ENCODE measurements around the gene PLAGL1.

GRCh38 chr6:144047688-144048087, 39.6 kb upstream of the PLAGL1 start:
- no peak for TF ChIP-seq CTCF (IDR thresholded peaks at IDR 0.05; ENCODE audit: low read depth, low read length)
- no peak for TF ChIP-seq EZH2phosphoT487 (IDR thresholded peaks at IDR 0.05; ENCODE audit: low read depth)

Measured in OCI-LY3 (cell line).